ENCODE measurements around the gene NFE2L3.

DNA sequence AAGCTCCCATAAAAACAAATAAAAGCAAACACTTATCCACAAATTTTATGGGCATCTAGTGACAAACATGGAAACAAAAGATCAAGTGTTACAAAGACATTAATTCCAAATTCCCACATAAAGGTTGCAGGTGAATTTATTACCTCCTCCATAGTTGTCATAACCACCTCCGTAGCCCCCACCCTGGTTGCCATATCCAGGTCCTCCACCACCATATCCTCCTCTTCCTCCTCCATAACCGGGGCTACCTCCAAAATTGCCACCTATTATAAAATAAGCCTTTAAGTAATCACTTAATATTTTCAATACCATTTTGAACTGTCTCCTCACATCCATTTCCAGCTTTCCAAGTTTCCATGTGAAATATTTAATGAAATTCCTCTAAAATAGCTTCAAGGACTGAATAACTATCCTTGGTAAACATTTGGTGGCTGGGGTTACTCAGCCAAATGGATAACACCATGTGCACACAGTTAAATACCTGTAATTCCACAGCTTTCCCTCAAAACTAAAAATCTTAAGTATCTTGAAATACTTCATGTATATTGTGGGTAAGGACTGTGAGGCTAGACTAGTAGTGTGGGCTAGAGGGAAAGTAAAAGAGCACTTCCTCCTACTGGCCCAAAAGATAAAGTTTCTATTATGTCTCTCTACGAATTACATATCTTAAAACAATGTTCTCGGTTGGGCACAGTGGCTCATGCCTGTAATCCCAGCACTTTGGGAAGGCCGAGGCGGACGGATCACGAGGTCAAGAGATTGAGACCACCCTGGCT is 41.6 kb downstream of the NFE2L3 start:
- no peak for TF ChIP-seq CTCF (IDR thresholded peaks at IDR 0.05)
- no peak for TF ChIP-seq POLR2AphosphoS5 (IDR thresholded peaks at IDR 0.05)
- TF ChIP-seq POLR2A (IDR thresholded peaks at IDR 0.05), result no peak

All from breast epithelium (tissue), 3 donors.